Neural cell (in vitro differentiated cells): ENCODE results near the gene PRKCQ. TPM values are rescaled to one million over a fixed set of nuclear protein-coding genes. Genes with fewer than 3 reads are reported as not detected.

Experiments used
- H2AFZ ChIP-seq: fragments of 200-600, 300-800 bp; sonication (generic), shearing (Covaris generic); 2 replicates; pipeline ENCODE4 v1.6.0; 2014; ENCODE audit warnings: low read depth, mild to moderate bottlenecking, antibody characterized with exemption, low read length, moderate library complexity
- H3F3A ChIP-seq: fragments of 200-600 bp; shearing (Covaris generic); 2 replicates; pipeline ENCODE4 v1.6.1; 2016; ENCODE audit warnings: mild to moderate bottlenecking, moderate library complexity, mixed read lengths, antibody characterized with exemption, low read length; ENCODE audit not compliant: insufficient read depth, poor library complexity, severe bottlenecking
- H3K27ac ChIP-seq: fragments of 200-600, 300-800 bp; sonication (generic), shearing (Covaris generic); 2 replicates; pipeline ENCODE4 v1.5.1; 2014; ENCODE audit warnings: mild to moderate bottlenecking, low read length, moderate library complexity
- H3K27me3 ChIP-seq: fragments of 300-800, 200-600 bp; sonication (generic), shearing (Covaris generic); 2 replicates; pipeline ENCODE4 v1.6.0; 2014; ENCODE audit warnings: mild to moderate bottlenecking, low read depth, low read length, moderate library complexity; ENCODE audit not compliant: insufficient read depth
- H3K36me3 ChIP-seq: fragments of 300-800, 200-600 bp; sonication (generic), shearing (Covaris generic); 2 replicates; pipeline ENCODE4 v1.5.1; 2014; ENCODE audit warnings: mild to moderate bottlenecking, antibody characterized with exemption, low read length, moderate library complexity; ENCODE audit not compliant: insufficient read depth
- H3K4me2 ChIP-seq: fragments of 300-800, 200-600 bp; sonication (generic), shearing (Covaris generic); 2 replicates; pipeline ENCODE4 v1.6.0; 2014; ENCODE audit warnings: mild to moderate bottlenecking, low read length
- H3K4me3 ChIP-seq: fragments of 300-800, 200-600 bp; sonication (generic), shearing (Covaris generic); 2 replicates; pipeline ENCODE4 v1.5.1; 2014; ENCODE audit warnings: mild to moderate bottlenecking, low read length, moderate library complexity
- H3K79me2 ChIP-seq: fragments of 200-600 bp; shearing (Covaris generic); replicated peaks from 2 replicates; pipeline ENCODE4 v1.6.0; 2014; ENCODE audit warnings: mild to moderate bottlenecking, low read length, moderate library complexity; ENCODE audit not compliant: insufficient read depth
- H3K9ac ChIP-seq: fragments of 300-800, 200-600 bp; sonication (generic), shearing (Covaris generic); 2 replicates; pipeline ENCODE4 v1.6.1; 2016; ENCODE audit warnings: mild to moderate bottlenecking, low read length, mixed read lengths
- H3K9me2 ChIP-seq: fragments of 200-600 bp; shearing (Covaris generic); 2 replicates; pipeline ENCODE4 v1.6.1; 2016; ENCODE audit warnings: mild to moderate bottlenecking, low read length, mixed read lengths; ENCODE audit not compliant: insufficient read depth
- H3K9me3 ChIP-seq: fragments of 200-600, 300-800 bp; sonication (generic), shearing (Covaris generic); 2 replicates; pipeline ENCODE4 v1.6.1; 2016; ENCODE audit warnings: mild to moderate bottlenecking, mixed run types, low read length, moderate library complexity, mixed read lengths
- H4K20me1 ChIP-seq: fragments of 200-600 bp; shearing (Covaris generic); 2 replicates; pipeline ENCODE4 v1.6.1; 2016; ENCODE audit warnings: mild to moderate bottlenecking, mixed run types; ENCODE audit not compliant: insufficient read depth
- CTCF ChIP-seq: fragments of 450-650 bp; IDR thresholded peaks from 2 replicates; pipeline ENCODE4 v1.5.1; 2014; ENCODE audit warnings: antibody characterized with exemption, mild to moderate bottlenecking, moderate library complexity; ENCODE audit not compliant: poor library complexity, severe bottlenecking
- EP300 ChIP-seq: fragments of 450-650 bp; conservative IDR thresholded peaks from 2 replicates; pipeline ENCODE4 v1.6.1; 2014; ENCODE audit warnings: antibody characterized with exemption, mild to moderate bottlenecking, moderate library complexity; ENCODE audit not compliant: poor library complexity, severe bottlenecking
- EZH2 ChIP-seq: fragments of 200-600, 300-800 bp; shearing (Covaris generic), sonication (generic); IDR thresholded peaks from 2 replicates; pipeline ENCODE4 v1.6.1; 2014; ENCODE audit warnings: antibody characterized with exemption, low read length, borderline replicate concordance, mild to moderate bottlenecking; ENCODE audit not compliant: insufficient read depth, poor library complexity, severe bottlenecking
- MXI1 ChIP-seq: fragments of 450-650 bp; conservative IDR thresholded peaks from 2 replicates; pipeline ENCODE4 v1.6.1; 2014; ENCODE audit warnings: antibody characterized with exemption, mild to moderate bottlenecking; ENCODE audit not compliant: poor library complexity, severe bottlenecking
- POLR2AphosphoS5 ChIP-seq: IDR thresholded peaks from 2 replicates; pipeline ENCODE4 v1.6.1; 2012
- RAD21 ChIP-seq: fragments of 450-650 bp; conservative IDR thresholded peaks from 2 replicates; pipeline ENCODE4 v1.6.1; 2014; ENCODE audit warnings: antibody characterized with exemption, mild to moderate bottlenecking, moderate library complexity
- REST ChIP-seq: IDR thresholded peaks from 2 replicates; pipeline ENCODE4 v1.6.1; 2012; ENCODE audit warnings: borderline replicate concordance
- SMC3 ChIP-seq: fragments of 450-650 bp; conservative IDR thresholded peaks from 2 replicates; pipeline ENCODE4 v1.6.1; 2014; ENCODE audit warnings: antibody characterized with exemption, mild to moderate bottlenecking, moderate library complexity; ENCODE audit not compliant: poor library complexity
- TAF1 ChIP-seq: IDR thresholded peaks from 2 replicates; pipeline ENCODE4 v1.6.1; 2012; ENCODE audit warnings: low read depth
- polyA plus RNA-seq: library from polyadenylated mRNA; depleted of rRNA; stranded (reverse); fragments of >200 nt; gene quantifications from 2 replicates; pipeline ENCODE4 v1.2.3, GENCODE V29; 2014

Gene PRKCQ
- polyA plus RNA-seq, 1 donor from 2014 or later: 0.61 TPM

- Histone ChIP-seq H3K79me2 (no peaks in the 10 kb centered on the region), H3K9me3 (no peaks in the 10 kb centered on the region), H4K20me1 (no peaks in the 10 kb centered on the region), H3K27me3 (no peaks in the 10 kb centered on the region), H3K36me3 (no peaks in the 10 kb centered on the region), H2AFZ (no peak overlapping the region), H3K9ac (no peak overlapping the region), H3K4me2 (no peak overlapping the region), H3K9me2 (no peaks in the 10 kb centered on the region), H3F3A (no peaks in the 10 kb centered on the region), H3K27ac (no peak overlapping the region), H3K4me3 (no peak overlapping the region)
- TF ChIP-seq POLR2AphosphoS5 (no peak), REST (no peak), MXI1 (no peak), SMC3 (no peak), RAD21 (no peak)
Observed at GRCh38 chr10:6590100-6590499, 10.0 kb upstream of the PRKCQ start.

- H2AFZ ChIP-seq: no peak overlapping the region
Observed at GRCh38 chr10:6589287-6590094, 9.4 kb upstream of the PRKCQ start.

More at GRCh38 chr10:6589287-6590094, 9.4 kb upstream of the PRKCQ start:
- Histone ChIP-seq H3K79me2 (no peaks in the 10 kb centered on the region), H3K9ac (no peak overlapping the region), H3F3A (no peaks in the 10 kb centered on the region), H3K36me3 (no peaks in the 10 kb centered on the region), H3K9me2 (no peaks in the 10 kb centered on the region), H3K4me2 (no peak overlapping the region), H3K9me3 (no peaks in the 10 kb centered on the region), H4K20me1 (no peaks in the 10 kb centered on the region), H3K27me3 (no peaks in the 10 kb centered on the region), H3K4me3 (no peak overlapping the region), H3K27ac (no peak overlapping the region)
- TF ChIP-seq CTCF (no peak), MXI1 (no peak), SMC3 (no peak), EP300 (no peak), TAF1 (no peak), POLR2AphosphoS5 (no peak), REST (no peak), RAD21 (no peak), EZH2 (no peak)
